Left lung (tissue), 10 donors: ENCODE data around the gene TXNL1. TPM values are rescaled to one million over a fixed set of nuclear protein-coding genes. Genes with fewer than 3 reads are reported as not detected.

Experiments used
- ATAC-seq: fragments of 200-7000 bp; cut with Tn5 transposase; one replicate; pipeline ENCODE4 v1.9.1; 2020; ENCODE audit warnings: moderate library complexity
- DNase-seq, 4 donors: peaks; one replicate each; pipeline ENCODE4 v3.0.0-alpha.2; 2013 to 2020
- H3K27ac ChIP-seq, 2 donors: fragments of 200-600 bp; sonication (generic) in 1 of 2; one replicate each; pipeline versions ENCODE4 v1.5.0 to v1.8.0; 2020 to 2021
- H3K27me3 ChIP-seq, 2 donors: fragments of 200-600 bp; sonication (generic) in 1 of 2; one replicate each; pipeline versions ENCODE4 v1.5.0 to v1.8.0; 2020 to 2021
- H3K36me3 ChIP-seq, 2 donors: fragments of 200-600 bp; sonication (generic) in 1 of 2; one replicate each; pipeline versions ENCODE4 v1.5.0 to v1.8.0; 2020 to 2021
- H3K4me1 ChIP-seq, 2 donors: fragments of 200-600 bp; one replicate each; pipeline ENCODE4 v1.8.0; 2021
- H3K4me3 ChIP-seq, 2 donors: fragments of 200-600 bp; sonication (generic) in 1 of 2; one replicate each; pipeline versions ENCODE4 v1.5.0 to v1.8.0; 2020 to 2021; ENCODE audit warnings: mild to moderate bottlenecking in 1 of 2
- H3K9me3 ChIP-seq, 2 donors: fragments of 200-600 bp; sonication (generic) in 1 of 2; one replicate each; pipeline versions ENCODE4 v1.5.0 to v1.8.0; 2020 to 2021
- intact Hi-C, 2 donors: fragments of 100-400 bp; cut with DNase I; formaldehyde crosslinking; loops; one replicate each; pipeline versions ENCODE4 v1.11.2 to v1.14.2; 2022
- polyA plus RNA-seq, 6 donors: library from polyadenylated mRNA; unstranded; fragments of 120-200 nt; gene quantifications; one replicate each; pipeline ENCODE4 v1.2.1, GENCODE V29; 2013; ENCODE audit not compliant: insufficient read length in 6 of 6
- total RNA-seq, 2 donors: library from RNA; stranded (reverse); fragmentation: NEBNext Ultra II Directional; extraction: Animal tissue kit (Norgen Biotek cat#: 25700); gene quantifications; one replicate each; pipeline ENCODE4 v1.2.1, GENCODE V29; 2021
- TF ChIP-seq, protein P1 (sequence below), 2 donors: fragments of 200-600 bp; sonication (generic) in 1 of 2; IDR thresholded peaks; one replicate each; pipeline versions ENCODE4 v1.5.0 to v1.8.0; 2021; ENCODE audit warnings: antibody characterized with exemption in 2 of 2
- donor health status: DM: no; HTN: yes; CAD: no.
- donor health status: DM: no; HTN: no; CAD: no.

The TXNL1 gene
- total and polyA plus RNA-seq, 8 donors = 54.3 to 120 (median 105) TPM

GRCh38 chr18:56565551-56566345 lies 72.6 kb downstream of the TXNL1 start:
- Histone ChIP-seq H3K9me3 (no peaks in the 10 kb centered on the region), H3K4me1 (peaks cover 0 to 14% of the 10 kb centered on the region in 2 donors), H3K4me3 (no peak overlapping the region), H3K27ac (no peak overlapping the region), H3K27me3 (no peaks in the 10 kb centered on the region), H3K36me3 (no peaks in the 10 kb centered on the region)
- TF ChIP-seq, protein P1, sequence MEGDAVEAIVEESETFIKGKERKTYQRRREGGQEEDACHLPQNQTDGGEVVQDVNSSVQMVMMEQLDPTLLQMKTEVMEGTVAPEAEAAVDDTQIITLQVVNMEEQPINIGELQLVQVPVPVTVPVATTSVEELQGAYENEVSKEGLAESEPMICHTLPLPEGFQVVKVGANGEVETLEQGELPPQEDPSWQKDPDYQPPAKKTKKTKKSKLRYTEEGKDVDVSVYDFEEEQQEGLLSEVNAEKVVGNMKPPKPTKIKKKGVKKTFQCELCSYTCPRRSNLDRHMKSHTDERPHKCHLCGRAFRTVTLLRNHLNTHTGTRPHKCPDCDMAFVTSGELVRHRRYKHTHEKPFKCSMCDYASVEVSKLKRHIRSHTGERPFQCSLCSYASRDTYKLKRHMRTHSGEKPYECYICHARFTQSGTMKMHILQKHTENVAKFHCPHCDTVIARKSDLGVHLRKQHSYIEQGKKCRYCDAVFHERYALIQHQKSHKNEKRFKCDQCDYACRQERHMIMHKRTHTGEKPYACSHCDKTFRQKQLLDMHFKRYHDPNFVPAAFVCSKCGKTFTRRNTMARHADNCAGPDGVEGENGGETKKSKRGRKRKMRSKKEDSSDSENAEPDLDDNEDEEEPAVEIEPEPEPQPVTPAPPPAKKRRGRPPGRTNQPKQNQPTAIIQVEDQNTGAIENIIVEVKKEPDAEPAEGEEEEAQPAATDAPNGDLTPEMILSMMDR (IDR thresholded peaks at IDR 0.05) = no peak
- peak; percentile 57 for ATAC-seq
- intact Hi-C loops = no loop called here
- DNase-seq = peak in 2 of 4 donors; percentile 73 to 74

DNA sequence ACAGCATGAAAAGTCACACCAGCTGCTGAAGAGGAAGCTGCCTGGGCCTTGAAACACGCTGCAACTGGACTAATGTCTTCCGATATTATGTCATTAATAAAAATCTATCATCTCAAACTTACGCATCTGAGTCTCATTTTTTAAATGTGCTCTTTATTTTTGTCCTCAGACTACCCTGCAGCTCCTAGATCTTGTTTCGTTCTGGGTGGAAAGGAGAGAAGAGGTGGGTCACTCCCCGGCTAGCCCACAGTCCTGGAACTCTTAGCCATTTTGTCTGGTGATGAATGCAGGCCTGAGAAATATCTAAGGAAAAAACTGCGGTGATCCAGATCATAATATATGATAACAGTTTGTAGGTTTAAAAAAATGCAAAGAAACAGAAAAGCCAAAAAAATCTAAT lies 73.3 kb downstream of the TXNL1 start:
- Histone ChIP-seq H3K9me3 (no peaks in the 10 kb centered on the region), H3K27ac (no peak overlapping the region), H3K36me3 (no peaks in the 10 kb centered on the region), H3K4me3 (no peak overlapping the region), H3K4me1 (peaks cover 0 to 12% of the 10 kb centered on the region in 2 donors), H3K27me3 (no peaks in the 10 kb centered on the region)
- no peak for DNase-seq
- TF ChIP-seq, protein P1 (IDR thresholded peaks at IDR 0.05) = no peak
- intact Hi-C loops = no loop called here
- ATAC-seq = no peak

DNA sequence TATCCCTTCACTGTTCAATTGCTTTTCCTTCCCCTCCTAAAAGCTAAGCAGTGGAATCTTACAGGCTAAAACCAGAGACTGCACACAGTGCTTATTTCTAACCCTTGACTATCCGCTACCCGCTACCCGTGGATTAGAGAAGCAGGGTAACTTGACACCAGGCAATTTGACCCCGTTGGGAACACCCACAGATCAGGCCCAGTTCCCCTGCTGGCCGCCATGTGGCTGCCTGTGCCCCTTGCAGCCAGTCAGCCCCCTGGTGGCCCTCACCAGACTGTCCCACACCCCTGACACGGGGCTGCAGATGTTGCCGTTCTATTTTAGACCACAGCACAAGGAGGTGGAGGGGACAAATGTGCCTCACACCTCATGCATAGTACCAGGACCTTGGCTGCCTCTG lies 74.8 kb downstream of the TXNL1 start:
- intact Hi-C loops = no loop called here
- Histone ChIP-seq H3K4me3 (no peak overlapping the region), H3K27ac (no peak overlapping the region), H3K27me3 (no peaks in the 10 kb centered on the region), H3K4me1 (peaks cover 0 to 12% of the 10 kb centered on the region in 2 donors), H3K9me3 (no peaks in the 10 kb centered on the region), H3K36me3 (no peaks in the 10 kb centered on the region)
- TF ChIP-seq, protein P1 (IDR thresholded peaks at IDR 0.05) = no peak
- peak in 1 of 4 donors; percentile 43 for DNase-seq
- ATAC-seq = no peak

GRCh38 chr18:56562479-56562878 lies 75.9 kb downstream of the TXNL1 start:
- DNase-seq (no peak), ATAC-seq (no peak)
- H3K4me1 ChIP-seq = peaks cover 0 to 12% of the 10 kb centered on the region in 2 donors
- H3K36me3 ChIP-seq = no peaks in the 10 kb centered on the region
- no peaks in the 10 kb centered on the region for H3K9me3 ChIP-seq
- no peaks in the 10 kb centered on the region for H3K27me3 ChIP-seq
- no peak overlapping the region for H3K4me3 ChIP-seq
- TF ChIP-seq, protein P1 (IDR thresholded peaks at IDR 0.05) = no peak
- intact Hi-C loops = no loop called here
- no peak overlapping the region for H3K27ac ChIP-seq

DNA sequence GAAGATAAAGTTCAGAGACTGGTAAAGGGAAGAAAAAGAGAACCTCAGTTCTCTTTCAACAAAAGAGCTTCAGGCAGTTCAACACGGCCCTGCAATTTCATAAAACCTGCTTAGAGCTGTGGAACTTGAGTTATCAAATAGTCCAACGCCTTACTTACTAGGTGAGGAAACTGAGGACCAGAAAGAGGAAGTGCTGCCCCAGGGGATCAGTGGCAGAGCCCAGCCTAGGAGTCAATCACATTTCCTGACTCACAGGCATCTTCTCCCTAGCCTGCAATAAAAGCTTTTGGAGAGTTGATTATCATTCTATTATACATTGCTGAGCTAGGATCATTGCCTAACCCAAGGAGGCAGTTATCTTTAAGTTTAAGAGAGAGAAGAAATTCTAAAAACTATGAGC lies 77.4 kb downstream of the TXNL1 start:
- H3K27me3 ChIP-seq = no peaks in the 10 kb centered on the region

More for the DNA sequence above, 77.4 kb downstream of the TXNL1 start:
- Histone ChIP-seq H3K4me1 (peaks cover 0 to 10% of the 10 kb centered on the region in 2 donors), H3K4me3 (no peak overlapping the region), H3K9me3 (no peaks in the 10 kb centered on the region), H3K27ac (no peak overlapping the region), H3K36me3 (no peaks in the 10 kb centered on the region)
- TF ChIP-seq, protein P1 (IDR thresholded peaks at IDR 0.05) = no peak
- no peak for ATAC-seq
- no peak for DNase-seq
- intact Hi-C loops = no loop called here
